Activated naive CD4-positive, alpha-beta T cell treated with Interleukin-2 at 50 U/mL for 16 hours (primary cell): ENCODE data around the gene AMZ1.
"Not testable (repeated sequence)": the region's sequence is repeated elsewhere in the genome, so short reads cannot be mapped to it uniquely, and the experiment has no call there.

Experiments
- DNase-seq: peaks from one replicate; pipeline ENCODE4 v3.0.0-alpha.2; 2020

Gene AMZ1

DNA sequence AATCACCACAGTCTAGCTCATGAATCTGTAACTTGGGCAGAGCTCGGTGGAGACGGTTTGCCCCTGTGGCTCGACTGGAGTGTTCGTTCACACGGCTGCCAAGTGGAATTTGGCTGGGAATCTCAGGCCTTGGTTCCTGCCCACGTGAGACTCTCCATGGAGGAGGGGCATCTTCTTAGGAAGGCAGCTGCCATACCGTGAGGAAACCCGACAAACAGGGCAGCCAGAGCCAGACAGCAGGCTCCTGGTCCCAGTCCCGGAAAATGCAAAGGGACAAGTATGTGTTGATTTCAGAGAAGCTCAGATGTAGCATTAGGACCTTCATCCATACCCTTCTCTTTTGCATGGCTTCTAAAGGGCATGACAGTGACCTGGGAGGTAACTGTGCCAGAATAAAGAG, 26.6 kb downstream of the AMZ1 start:
- no peak for DNase-seq

- DNase-seq: peak; percentile 40
These were observed 27.6 kb downstream of the AMZ1 start for GRCh38 chr7:2715341-2716231.

DNA sequence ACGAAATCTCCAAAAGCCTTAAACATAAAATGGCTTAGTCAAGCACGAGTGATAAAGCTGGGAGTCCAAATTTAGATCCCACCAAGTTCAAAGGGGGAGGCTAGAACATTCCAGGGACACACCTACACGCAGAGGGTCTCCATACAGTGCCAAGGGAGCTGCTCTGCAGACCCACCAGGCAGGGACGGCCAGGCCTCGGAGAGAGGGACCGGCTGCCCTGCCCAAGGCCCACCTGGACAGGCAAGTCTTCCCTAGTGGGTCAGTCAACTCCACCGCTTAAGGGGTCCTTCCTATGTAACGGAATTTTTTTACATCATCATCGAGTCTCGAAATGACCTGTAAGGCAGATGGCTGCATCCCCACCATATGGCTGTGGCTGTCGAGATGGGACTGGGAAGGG, 28.5 kb downstream of the AMZ1 start:
- no peak for DNase-seq

GRCh38 chr7:2716906-2717292, 28.9 kb downstream of the AMZ1 start:
- DNase-seq: no peak

GRCh38 chr7:2717293-2718261, 29.6 kb downstream of the AMZ1 start:
- DNase-seq: no peak

GRCh38 chr7:2718296-2718965, 30.4 kb downstream of the AMZ1 start:
- no peak for DNase-seq

- peak; percentile 66 for DNase-seq
These were observed 31.0 kb downstream of the AMZ1 start for GRCh38 chr7:2719007-2719406.

GRCh38 chr7:2720024-2720423, 32.0 kb downstream of the AMZ1 start:
- DNase-seq: peak; percentile 47

DNA sequence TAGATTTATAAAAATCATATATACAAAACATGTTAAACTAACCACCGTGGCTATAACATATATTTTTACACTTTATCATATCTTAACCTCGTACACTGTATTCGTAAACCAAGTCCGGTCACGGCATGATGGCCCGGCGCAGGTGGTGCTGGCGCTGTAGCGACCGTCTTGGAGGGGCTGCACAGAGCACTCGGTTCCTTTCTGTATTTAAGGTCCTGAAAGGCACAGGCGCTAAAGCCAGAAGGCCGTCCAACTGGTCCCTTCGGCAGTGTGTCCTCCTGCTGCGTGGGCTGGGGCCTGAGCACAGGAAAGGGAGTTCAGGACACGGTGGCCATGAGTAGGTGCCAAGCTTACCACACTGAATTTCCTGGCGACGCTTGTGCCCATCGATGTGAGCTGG, 33.8 kb downstream of the AMZ1 start:
- DNase-seq: no peak

- no peak for DNase-seq
These were observed 34.6 kb downstream of the AMZ1 start for GRCh38 chr7:2722591-2722990.

- DNase-seq: no peak
These were observed 35.3 kb downstream of the AMZ1 start for GRCh38 chr7:2723138-2723850.

DNA sequence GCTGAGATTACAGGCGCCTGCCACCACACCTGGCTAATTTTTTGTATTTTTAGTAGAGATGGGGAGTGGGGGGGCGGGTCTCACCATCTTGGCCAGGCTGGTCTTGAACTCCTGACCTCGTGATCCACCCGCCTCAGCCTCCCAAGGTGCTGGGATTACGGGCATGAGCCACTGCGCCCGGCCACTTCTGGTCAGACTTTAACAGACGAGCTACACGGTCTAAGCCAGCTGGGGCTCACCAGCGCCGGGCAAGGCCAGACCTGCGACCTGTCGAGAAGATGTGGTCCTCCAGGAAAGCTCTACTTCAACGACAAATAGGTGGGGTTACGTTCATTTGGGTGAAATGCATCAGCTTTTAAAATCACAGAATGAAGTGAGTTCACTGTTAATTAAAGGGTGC, 36.0 kb downstream of the AMZ1 start:
- not testable (repeated sequence) for DNase-seq

- DNase-seq: no peak
These were observed 36.6 kb downstream of the AMZ1 start for GRCh38 chr7:2724453-2725177.

DNA sequence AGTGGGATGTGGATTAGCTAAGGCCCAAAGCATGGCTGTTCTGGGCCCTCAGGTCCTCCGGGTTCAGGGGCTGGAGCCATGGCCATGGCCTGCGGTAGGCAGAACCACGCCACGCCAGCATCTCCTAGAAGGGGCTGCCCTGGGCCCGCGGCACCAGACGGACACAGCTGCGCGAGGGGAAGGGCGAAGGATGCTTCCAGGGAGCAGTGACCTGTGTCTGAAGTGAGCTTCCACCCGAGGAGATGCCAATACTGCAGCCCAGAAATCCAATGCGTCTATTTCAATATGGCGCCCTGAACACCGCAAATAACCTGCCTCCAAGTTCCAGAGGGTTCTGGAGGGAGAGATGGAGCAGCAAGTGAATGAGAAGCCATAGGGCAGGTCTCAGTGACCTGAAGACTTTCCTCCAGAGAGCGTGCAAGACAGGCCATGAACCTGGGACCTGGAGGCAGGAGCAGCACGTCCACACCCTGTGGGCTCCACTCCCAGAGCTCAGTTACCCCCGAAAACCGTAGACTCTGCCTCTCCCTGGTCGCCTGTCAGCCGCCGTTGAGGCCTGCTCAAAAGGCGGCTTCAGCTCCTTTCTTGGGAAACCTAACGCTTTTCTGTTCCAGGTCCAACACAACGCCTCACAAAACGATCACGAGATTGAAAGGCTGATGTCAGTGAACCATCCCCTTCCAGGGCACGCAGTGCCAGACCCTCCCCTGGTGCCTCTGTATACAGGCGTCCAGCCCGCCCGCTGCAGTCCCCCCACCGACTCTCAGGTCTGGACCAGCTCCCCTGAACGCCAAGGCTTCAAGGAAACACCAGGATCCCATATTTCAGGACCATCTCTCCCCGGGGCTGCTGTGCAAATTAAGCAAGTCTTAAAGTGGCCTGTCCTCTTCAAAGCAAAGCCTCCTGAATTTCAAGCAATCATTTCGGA, 37.4 kb downstream of the AMZ1 start:
- no peak for DNase-seq

- no peak for DNase-seq
These were observed 38.5 kb downstream of the AMZ1 start for GRCh38 chr7:2726316-2727018.

DNA sequence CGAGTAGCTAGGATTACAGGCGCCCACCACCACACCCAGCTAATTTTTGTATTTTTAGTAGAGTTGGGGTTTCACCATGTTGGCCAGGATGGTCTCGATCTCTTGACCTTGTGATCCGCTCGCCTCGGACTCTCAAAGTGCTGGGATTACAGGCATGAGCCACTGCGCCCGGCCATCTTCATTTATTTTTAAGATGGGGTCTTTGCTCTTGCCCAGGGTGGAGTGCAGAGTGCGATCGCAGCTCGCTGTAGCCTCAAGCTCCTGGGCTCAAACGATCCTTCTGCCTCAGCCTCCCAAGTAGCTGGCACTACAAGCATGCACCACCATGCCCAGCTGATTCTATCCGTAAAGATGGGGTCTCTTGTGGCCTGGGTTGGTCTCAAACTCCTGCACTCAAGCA, 39.2 kb downstream of the AMZ1 start:
- DNase-seq: not testable (repeated sequence)

DNA sequence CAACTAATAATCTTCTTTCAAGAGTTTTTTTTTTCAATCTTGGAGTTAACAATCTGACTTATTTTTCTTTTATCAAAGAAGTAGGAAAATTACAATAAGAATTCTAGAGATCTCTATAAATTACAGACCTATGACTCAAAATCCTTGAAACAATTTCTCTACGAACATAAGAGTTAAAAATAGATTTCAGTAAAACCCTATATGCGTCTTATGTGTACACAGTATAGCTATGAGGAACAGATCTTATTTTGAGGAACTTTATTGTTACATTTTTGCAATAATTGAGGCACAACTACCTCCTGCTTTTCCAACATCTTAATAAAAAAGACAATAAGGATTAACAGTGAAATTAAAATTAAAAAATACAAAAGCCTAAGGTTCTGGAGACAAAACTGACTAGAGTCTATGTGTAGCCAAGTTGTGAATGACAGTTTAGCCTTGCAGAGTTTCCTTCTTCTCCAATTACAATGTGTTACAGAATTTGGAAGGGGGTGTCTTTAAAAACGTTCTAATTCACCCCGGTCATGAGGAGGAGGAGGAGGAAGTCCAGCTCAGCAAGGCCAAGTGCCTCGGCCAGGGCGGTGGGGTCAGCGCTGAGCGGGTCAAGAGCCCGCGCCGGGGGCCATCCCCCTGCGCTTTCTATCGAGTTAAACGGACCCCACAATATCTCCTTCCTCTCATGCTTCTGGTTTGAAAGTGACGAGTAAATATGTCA, 40.5 kb downstream of the AMZ1 start:
- DNase-seq: no peak

- no peak for DNase-seq
These were observed 41.3 kb downstream of the AMZ1 start for GRCh38 chr7:2729031-2729892.
